ENCODE data around the gene MDH1B. TPM values are rescaled to one million over a fixed set of nuclear protein-coding genes. Genes with fewer than 3 reads are reported as not detected.
A peak's percentile ranks its signal among the peaks of the same experiment; 100 is the strongest.

Gene MDH1B
- total RNA-seq, 1 experiment from 2014 or later, result 1.3 TPM

DNA sequence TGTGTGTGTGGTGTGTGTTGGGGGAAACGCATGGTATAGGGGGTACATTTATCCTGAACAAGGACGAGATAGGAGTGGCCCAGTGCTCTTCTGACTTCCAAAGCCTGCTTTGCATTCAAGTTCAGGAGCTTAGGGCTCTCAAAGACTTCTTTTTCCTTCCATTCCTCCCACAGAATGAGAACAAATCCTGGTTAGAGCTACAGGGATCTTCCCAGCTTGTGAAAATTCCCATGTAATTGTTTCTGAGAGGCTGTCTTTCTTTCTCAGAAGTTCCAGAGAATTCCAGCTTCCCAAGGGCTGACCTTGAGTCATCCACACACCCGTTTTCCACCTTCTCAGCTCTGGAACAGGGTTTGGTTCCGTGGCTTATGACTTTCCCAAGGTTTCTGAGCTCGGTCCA, 39.2 kb upstream of the MDH1B start:
- no peak overlapping the region for H3K9ac ChIP-seq (ENCODE audit: extremely low read depth, insufficient read length, low read length)
- H3K79me1 ChIP-seq (ENCODE audit: insufficient read depth, low read depth, low read length, poor library complexity, severe bottlenecking), result no peaks in the 10 kb centered on the region
- H4K20me1 ChIP-seq (ENCODE audit: control insufficient read depth, insufficient read depth, insufficient read length), result no peaks in the 10 kb centered on the region
- H3K9me3 ChIP-seq (ENCODE audit: control insufficient read depth, low read depth, low read length), result no peaks in the 10 kb centered on the region
- WGBS (ENCODE audit: extremely low coverage, insufficient read length, low lambda C conversion rate), result no CpG with 5 or more reads among the region's 5 CpGs
- H3T11ph ChIP-seq (ENCODE audit: low read length), result no peak overlapping the region
- no peaks in the 10 kb centered on the region for H3K9me3 Mint-ChIP-seq
- no peak overlapping the region for H3K14ac ChIP-seq (ENCODE audit: insufficient read depth, low read length)
- no peak overlapping the region for H3K56ac ChIP-seq (ENCODE audit: insufficient read length, low read depth, low read length)
- H2BK15ac ChIP-seq (ENCODE audit: low read depth, low read length), result no peak overlapping the region
- no peaks in the 10 kb centered on the region for H3K23me2 ChIP-seq (ENCODE audit: insufficient read length, low read depth, low read length, poor library complexity, severe bottlenecking)
- TF ChIP-seq, protein P1, sequence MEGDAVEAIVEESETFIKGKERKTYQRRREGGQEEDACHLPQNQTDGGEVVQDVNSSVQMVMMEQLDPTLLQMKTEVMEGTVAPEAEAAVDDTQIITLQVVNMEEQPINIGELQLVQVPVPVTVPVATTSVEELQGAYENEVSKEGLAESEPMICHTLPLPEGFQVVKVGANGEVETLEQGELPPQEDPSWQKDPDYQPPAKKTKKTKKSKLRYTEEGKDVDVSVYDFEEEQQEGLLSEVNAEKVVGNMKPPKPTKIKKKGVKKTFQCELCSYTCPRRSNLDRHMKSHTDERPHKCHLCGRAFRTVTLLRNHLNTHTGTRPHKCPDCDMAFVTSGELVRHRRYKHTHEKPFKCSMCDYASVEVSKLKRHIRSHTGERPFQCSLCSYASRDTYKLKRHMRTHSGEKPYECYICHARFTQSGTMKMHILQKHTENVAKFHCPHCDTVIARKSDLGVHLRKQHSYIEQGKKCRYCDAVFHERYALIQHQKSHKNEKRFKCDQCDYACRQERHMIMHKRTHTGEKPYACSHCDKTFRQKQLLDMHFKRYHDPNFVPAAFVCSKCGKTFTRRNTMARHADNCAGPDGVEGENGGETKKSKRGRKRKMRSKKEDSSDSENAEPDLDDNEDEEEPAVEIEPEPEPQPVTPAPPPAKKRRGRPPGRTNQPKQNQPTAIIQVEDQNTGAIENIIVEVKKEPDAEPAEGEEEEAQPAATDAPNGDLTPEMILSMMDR (conservative IDR thresholded peaks at IDR 0.05), result no peak
- H3K4me1 ChIP-seq (ENCODE audit: insufficient read depth, low read length), result peaks cover 15% of the 10 kb centered on the region
- no peak overlapping the region for H3K4ac ChIP-seq (ENCODE audit: low read depth, low read length)
- H3K4me3 Mint-ChIP-seq, result no peak overlapping the region
- no peak overlapping the region for H3K23ac ChIP-seq (ENCODE audit: insufficient read length, low read depth, low read length)
- H2BK20ac ChIP-seq (ENCODE audit: low read depth, low read length, poor library complexity, severe bottlenecking), result no peak overlapping the region
- no peak overlapping the region for H3K27ac ChIP-seq (ENCODE audit: insufficient read length, low read depth, low read length)
- H2AK5ac ChIP-seq (ENCODE audit: insufficient read length, low read length), result no peak overlapping the region
- no peaks in the 10 kb centered on the region; the same call in 1 of the 2 replicates for H3K79me2 ChIP-seq (ENCODE audit: insufficient read depth, low read length)
- H2BK5ac ChIP-seq (ENCODE audit: insufficient read length, low read length), result no peak overlapping the region
- H4K5ac ChIP-seq (ENCODE audit: insufficient read length, low read depth, low read length), result no peak overlapping the region
- no peaks in the 10 kb centered on the region for H3K27me3 ChIP-seq (ENCODE audit: insufficient read depth, low read length)
- no peak overlapping the region for H3K4me2 ChIP-seq (ENCODE audit: insufficient read depth, insufficient read length, low read length)
- no peak overlapping the region for H3K18ac ChIP-seq (ENCODE audit: insufficient read length, low read depth, low read length)
- peak; percentile 62 for DNase-seq
- peaks cover 0 to 31% (median 0%) of the 10 kb centered on the region in 3 experiments; a peak in 3 of 7 replicates for H3K36me3 Mint-ChIP-seq (ENCODE audit: insufficient read depth in 1 of 3, low read depth in 3 of 3)
- no peak overlapping the region for H2BK12ac ChIP-seq (ENCODE audit: insufficient read length, low read depth, low read length)
- H2BK120ac ChIP-seq (ENCODE audit: low read depth, low read length, poor library complexity, severe bottlenecking), result no peak overlapping the region
- peaks cover 43 to 85% of the 10 kb centered on the region in 2 experiments for H3K4me1 Mint-ChIP-seq
- peak overlapping the region; percentile 9 to 20 (median 19); a peak in 3 of 7 replicates for H3K27ac Mint-ChIP-seq
- H4K8ac ChIP-seq (replicated peaks; ENCODE audit: insufficient read length, low read depth, low read length), result no peak overlapping the region
- H3K27me3 Mint-ChIP-seq (ENCODE audit: low read depth), result no peaks in the 10 kb centered on the region
- no peak overlapping the region for H2AFZ ChIP-seq (ENCODE audit: low read length)
- H4K91ac ChIP-seq (ENCODE audit: insufficient read length, low read depth, low read length), result no peak overlapping the region
